Measurements from ENCODE around the gene REXO2.

Gene REXO2

DNA sequence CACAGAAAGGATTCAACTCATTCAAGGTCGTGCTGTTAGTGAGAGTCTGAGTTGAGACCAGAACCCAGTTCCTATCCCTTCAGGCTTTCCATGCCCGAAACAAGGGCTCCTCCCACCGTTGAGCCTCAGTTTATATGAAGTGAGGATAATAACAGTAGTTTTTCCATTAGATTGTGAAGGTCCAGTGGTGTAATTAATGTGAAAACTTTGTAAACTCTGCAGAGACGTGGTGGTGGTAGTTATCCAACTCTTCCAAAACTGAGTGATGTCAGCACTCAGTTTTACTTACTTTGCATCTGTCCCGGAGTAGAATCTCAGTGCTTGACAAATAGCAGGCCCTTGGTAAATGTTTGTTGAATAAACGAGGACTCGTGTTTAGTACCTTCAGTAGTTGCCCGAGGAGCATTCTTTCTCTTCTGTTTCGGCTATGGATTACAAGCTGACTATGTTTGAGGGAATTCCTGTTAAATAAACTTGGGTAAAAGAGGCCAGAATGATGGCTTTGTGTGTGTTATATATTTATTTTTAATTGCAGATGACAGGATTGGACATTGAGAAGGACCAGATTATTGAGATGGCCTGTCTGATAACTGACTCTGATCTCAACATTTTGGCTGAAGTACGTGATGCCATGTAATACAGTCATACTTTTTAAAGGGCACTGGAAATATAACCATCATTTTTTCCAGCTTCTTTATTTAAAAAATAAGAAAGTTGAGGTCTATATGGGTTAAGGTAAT, 1.0 kb downstream of the REXO2 start:
- FAIRE-seq (no peak), DNase-seq (ENCODE audit: insufficient read length, low spot score) (no peak)

DNA sequence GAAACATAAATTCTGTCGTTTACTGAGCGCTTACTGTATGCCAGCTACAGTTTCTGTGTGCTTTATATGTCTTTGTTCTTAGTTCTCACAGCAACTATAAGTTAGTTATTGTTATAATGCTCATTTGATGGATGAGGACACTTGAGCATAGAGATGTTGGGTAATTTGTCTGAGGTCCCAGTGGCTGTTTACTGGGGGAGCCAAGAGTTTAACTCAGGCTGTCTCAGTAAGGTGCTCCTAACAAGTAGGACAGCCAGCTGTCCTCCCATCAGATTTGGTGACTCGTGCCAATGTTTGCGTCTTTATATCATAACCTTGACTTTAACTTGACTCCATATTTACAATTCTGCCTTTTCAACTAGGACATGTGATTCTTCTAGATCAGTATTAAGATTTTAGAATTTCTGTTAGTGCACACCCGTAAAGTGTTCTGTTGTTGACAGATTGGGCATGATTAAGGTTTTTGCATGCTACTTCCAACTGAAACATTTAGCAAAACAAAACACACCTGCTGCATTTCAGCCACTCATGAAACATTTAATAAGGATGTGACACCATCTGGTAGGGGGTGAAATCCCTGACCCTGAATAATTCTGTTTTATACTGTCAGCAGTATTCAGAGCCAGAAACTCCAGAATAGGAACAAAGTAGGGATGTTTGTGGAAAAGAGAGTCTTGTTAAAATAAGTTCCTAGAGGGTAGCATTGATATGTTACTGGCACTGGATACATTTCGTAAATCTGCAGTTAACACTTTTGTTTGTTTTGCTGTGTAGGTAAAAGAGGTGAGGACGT, 1.9 kb downstream of the REXO2 start:
- DNase-seq (ENCODE audit: insufficient read length, low spot score) (no peak), FAIRE-seq (no peak)

DNA sequence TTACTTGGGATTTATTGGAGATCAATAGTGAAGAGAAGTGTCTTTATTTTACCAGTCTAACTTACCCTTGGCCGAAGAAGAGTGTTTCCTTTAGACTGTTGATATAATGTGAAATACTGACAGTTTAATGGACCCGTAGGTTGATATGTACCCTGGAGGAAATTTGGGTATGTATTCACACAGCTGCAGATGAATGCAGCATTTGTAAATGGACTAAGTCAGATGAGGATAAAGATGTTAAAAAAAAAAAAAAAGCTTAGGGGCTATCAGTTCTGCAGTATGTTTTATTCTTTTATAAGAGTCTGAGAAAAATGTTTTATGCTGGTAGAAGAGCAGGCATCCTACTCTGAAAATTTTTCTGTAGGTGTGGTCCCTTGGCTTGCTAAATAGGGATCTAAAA, 2.7 kb downstream of the REXO2 start:
- DNase-seq (ENCODE audit: insufficient read length, low spot score) (no peak), FAIRE-seq (no peak)

DNA sequence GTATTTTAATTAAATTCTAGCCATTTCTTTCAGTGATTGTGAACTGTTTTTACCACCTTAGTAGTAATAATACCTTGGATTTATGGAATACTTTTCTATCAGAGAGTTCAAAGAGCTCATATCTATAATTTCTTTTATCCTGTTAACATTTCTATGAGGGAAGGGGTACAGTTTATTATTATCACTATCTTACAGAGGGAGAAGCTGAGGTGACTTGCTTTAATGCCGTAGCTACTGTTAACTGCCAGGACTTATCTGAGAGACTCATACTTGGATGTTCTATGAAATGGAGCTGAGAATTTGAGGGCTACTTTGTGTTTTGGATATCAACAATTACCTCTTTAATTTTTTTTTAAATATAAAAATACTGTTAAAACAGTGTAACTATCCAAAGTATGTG, 3.3 kb downstream of the REXO2 start:
- FAIRE-seq (no peak), DNase-seq (ENCODE audit: insufficient read length, low spot score) (no peak)

DNA sequence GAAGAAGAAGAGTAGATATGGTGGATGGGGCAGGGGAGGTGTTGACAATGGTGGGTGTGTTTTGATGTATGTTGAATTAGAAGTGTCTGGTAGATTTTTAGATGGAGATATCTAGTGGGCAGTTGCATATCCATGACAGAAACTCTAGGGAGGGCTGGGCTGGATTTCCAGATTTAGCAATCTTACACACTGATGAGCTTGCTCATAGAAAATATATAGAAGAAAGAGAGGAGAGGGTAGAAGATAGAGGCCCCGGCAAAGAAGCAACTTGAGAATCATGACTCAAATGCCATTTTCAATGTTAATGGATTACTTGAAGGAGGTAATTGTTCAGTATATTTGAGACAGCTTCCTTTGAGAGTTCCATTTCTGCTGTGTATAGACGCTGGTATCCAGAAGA, 8.2 kb downstream of the REXO2 start:
- DNase-seq (ENCODE audit: insufficient read length, low spot score), result no peak
- FAIRE-seq, result no peak

DNA sequence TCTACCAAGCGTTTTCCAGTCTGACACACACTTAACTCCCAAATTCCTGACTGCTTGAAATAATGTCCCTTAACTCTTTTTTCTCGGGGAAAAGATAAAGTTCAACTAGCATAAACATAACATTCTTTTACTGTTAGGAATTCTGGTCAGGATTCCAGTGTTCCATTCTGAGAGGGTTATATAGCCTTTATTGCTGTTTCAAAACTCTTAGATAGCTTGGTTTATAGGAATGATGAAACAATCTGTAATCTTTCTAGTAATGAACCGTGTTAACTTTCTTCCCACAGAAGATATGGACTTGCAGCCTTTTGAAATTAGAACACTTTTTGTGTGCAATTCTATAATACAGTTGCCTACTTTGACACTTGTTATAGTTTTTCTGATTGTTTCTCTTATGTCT, 8.6 kb downstream of the REXO2 start:
- FAIRE-seq, result no peak
- DNase-seq (ENCODE audit: insufficient read length, low spot score), result no peak

DNA sequence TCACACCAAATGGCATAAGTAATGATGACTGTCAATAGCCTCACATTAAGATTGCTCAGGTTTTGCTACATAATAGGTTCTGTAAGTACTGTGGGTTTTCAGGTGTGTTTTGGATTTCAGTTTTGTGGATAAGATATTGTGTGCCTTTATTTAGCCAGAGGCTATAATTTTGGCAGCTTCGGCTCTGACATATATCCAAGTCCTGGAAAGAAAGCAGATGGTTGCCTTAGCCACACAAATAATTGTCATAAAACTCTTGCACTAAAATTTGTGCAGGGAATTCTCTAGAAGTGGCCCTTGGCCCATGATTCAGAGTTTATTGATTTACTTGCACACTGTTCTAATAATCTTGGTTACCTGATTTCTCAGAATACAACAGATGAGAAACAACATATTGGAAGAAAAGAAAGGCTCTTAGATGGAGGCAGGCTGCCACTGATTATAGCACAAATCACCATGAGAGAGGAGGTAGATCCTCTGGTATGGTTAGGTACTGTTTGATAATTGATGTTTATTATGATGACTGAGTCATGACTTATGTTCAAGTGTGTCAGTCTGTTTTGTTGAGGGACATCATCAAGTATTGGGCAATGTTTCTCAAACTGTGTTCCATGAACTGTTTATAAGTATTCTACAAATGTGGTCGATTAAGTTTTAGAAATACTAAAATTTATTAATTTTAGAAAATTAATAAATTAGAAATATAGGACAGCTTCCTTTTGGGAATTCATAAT, 9.6 kb downstream of the REXO2 start:
- no peak for FAIRE-seq

DNA sequence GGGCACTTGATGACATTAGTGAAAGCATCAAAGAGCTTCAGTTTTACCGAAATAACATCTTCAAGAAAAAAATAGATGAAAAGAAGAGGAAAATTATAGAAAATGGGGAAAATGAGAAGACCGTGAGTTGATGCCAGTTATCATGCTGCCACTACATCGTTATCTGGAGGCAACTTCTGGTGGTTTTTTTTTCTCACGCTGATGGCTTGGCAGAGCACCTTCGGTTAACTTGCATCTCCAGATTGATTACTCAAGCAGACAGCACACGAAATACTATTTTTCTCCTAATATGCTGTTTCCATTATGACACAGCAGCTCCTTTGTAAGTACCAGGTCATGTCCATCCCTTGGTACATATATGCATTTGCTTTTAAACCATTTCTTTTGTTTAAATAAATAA, 10.6 kb downstream of the REXO2 start:
- DNase-seq (ENCODE audit: insufficient read length, low spot score) (no peak), FAIRE-seq (no peak)

More for the DNA sequence above, 9.6 kb downstream of the REXO2 start:
- no peak for DNase-seq (ENCODE audit: insufficient read length, low spot score)

DNA sequence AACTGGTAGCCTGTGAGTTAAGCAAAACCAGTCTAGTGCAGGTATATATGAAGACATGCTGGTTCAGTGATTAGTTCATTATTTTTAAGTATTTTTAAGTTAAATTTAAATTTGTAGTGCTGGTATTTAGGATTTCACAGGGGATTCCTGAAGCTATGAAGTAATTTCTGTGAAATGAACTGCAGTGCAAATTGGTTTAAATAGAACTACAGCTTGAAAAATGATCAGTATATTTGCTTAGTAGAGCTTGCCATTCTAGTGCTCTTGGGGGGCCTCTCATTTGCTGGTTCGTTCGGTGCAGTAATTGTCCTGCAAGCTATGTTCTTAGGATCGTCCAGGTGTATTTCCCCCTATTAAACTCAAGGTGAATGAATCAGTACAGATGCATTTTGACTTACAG, 13.1 kb downstream of the REXO2 start:
- no peak for FAIRE-seq
- DNase-seq (ENCODE audit: insufficient read length, low spot score), result no peak

DNA sequence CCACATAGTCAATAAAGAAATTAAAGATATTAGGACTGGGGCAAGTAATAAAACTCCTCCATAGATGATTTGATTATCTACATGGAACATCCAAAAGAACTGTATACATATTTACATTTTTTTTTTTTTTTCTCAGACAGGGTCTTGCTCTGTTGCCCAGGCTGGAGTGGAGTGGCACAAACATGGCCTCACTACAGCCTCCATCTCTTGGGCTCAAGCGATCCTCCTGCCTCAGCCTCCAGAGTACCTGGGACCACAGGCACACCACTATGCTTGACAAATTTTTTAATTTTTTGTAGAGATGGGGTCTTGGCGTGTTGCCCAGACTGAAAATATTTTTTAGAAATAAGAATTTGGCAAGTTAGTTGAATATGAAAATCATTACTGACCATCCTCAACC, 24.7 kb downstream of the REXO2 start:
- no peak for DNase-seq (ENCODE audit: insufficient read length, low spot score)
- no peak for FAIRE-seq

DNA sequence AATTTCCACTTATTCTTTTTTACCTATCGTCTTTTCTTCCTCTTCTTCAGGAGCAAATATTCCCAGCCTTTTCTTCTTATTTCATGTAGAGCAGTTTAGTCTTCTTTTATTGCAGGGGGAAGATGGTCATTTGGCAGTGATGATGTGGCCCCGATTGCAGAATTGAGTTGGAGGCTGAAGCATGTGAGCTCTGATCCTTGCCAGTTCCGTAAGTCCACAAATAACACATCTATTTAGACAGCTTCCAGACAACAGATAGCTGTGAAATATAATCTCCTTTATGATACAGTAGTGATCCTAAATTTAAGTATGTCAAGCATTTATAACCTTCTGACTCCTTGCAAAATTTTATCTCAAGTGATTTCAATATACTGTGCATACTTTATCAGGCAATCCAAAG, 27.5 kb downstream of the REXO2 start:
- no peak for DNase-seq (ENCODE audit: insufficient read length, low spot score)
- no peak for FAIRE-seq

DNA sequence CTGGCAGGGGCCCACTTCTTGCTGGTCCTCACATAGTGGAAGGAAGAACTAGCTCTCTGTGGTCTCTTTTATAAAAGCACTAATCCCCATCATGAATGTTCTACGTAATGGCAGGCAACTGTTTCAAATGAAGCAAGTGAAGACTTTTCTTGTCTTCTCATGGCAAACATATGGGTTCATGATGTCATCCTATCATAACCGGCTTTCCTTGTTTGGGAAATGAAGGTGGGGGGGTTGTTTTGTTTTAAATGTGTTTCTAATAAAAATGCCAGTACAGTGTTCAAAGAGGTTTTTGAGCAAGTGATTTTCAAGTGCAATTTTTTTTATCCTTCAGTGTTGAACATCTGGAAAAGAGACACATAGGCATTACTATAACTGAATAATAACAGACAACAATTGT, 33.4 kb downstream of the REXO2 start:
- DNase-seq (ENCODE audit: insufficient read length, low spot score), result no peak
- FAIRE-seq, result no peak

DNA sequence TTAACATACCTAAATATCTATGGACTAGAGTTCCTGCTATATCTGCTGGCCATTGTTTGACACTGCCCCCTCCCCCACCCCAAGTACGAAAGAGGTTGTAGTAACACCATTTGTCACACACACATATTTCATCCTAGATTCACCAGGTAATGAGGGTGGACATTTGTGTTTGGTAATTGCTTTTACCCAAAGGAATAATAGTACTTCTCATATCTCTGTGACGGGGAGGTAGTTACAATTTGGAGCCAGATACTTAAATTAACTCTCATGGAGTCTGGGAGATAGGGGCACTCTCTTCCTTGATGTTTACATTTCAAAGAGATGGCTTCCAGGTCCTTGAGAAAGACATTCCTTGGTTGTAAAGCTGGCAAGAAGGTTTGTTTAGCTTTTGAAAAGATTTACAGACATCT, 38.7 kb downstream of the REXO2 start:
- FAIRE-seq (no peak), DNase-seq (ENCODE audit: insufficient read length, low spot score) (no peak)

DNA sequence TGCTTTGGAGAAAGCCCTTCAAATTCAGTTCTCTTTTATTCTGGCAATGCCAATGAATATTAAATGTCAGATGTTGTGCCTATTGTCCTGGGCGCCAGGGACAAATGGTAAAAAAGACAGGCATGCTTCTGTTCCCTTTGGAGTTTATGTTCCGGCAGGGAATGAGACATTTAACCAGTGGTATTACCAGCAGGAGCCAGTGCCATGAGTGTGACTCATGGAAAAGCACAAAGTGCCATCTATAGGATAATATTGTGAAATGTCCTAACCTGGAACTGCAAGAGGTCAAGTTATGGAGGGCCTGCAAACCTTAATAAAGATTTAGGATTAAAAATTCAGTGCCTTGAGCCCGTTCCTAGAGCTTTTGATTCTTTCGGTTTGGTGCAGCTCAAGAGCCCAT, 39.5 kb downstream of the REXO2 start:
- FAIRE-seq, result no peak
- no peak for DNase-seq (ENCODE audit: insufficient read length, low spot score)

DNA sequence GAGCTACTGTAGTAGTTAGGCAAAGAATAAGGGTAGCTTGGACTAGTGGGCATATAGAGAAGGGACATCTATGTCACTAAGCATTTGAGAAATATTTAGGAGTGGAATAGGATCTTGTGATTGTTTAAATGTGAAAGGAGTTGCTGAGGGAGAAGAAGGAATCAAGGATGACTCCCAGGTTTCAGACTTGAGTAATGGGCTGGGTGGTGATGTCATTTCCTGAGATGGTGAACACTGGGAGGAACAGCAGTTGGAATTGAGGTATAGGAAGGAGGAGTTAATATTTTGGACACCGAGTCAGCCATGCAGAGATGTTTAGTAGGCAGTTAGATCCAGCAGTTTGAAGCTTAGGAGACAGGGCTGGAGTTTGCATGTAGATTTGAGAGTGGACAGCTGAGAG, 40.1 kb downstream of the REXO2 start:
- no peak for DNase-seq (ENCODE audit: insufficient read length, low spot score)
- FAIRE-seq, result no peak

DNA sequence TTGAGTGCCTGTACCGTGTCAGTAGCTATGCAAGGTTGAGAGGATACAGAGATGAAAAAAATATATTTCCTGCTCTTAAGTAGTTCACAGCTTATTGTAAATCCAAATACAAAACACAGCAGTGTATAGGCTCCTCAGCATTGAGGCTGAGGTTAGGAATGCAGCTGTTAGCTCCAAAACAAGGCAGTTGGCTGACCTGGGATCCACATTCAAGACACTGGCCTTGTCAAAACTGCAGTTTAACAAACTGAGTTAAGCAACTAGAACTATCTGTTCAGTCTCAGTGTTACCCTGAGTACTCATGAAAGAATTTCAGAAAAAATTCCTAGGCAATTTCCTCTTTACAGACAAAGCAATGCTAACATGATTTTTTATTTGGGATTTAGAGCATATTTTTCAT, 42.8 kb downstream of the REXO2 start:
- no peak for FAIRE-seq
- no peak for DNase-seq (ENCODE audit: insufficient read length, low spot score)

DNA sequence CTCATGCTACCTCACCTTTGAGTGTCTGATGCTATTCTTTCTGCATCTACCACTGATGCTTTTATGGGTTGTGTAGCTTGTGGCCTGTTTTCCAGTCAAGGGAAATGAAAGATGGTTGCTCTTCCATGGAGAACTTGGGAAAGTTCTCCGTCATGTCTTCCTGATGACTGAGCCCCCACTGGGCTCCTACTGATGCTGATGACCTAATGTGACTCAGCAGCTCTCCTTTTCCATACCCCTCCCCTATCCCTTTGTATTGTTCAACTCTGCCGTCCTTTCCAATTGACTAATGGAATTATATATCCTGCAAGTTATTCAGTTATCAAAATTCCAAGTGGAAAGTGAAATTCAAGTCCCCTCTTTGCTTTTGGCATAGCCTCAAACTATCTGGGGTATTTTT, 44.7 kb downstream of the REXO2 start:
- FAIRE-seq (no peak), DNase-seq (ENCODE audit: insufficient read length, low spot score) (no peak)

DNA sequence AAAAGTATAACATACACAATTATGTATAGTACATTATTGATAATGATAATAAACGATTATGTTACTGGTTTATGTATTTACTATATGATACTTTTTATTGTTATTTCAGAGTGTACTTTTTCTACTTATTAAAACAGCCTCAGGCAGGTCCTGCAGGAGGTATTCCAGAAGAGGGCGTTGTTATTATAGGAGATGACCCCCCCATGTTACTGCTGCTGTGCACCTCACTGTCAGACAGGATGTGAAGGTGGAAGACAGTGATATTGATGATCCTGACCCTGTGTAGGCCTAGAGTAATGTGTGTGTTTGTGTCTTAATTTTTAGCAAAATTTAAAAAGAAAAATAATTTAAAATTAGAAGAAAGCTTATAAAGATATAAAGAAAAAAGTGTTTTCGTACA, 57.6 kb downstream of the REXO2 start:
- no peak for DNase-seq (ENCODE audit: insufficient read length, low spot score)
- FAIRE-seq, result no peak

DNA sequence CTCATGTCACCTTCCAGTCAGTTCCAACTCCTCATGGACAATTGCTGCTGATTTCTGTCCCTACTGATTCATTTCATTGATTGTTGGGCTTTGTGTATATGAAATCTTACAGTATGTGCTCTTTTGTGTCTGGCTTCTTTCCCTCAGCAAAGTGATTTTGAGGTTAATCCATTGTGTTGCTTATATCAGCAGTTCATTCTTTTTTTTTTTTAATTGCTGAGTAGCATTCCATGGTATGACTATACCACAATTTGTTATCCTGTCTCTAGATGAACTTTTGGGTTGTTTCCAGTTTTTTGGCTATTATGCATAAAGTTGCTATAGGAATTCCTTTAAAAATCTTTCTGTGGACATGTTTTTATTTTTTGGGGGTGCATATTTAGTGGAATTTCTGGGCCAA, 60.5 kb downstream of the REXO2 start:
- DNase-seq (ENCODE audit: insufficient read length, low spot score) (no peak), FAIRE-seq (no peak)

Data from GM19239 (cell line).